Gastroesophageal sphincter (tissue), 4 donors: ENCODE results near the gene DIRAS1. TPM values are rescaled to one million over a fixed set of nuclear protein-coding genes. Genes with fewer than 3 reads are reported as not detected.
"Not testable (repeated sequence)": the region's sequence is repeated elsewhere in the genome, so short reads cannot be mapped to it uniquely, and the experiment has no call there.

ENCODE experiments used
- ATAC-seq: fragments of 150-250 bp; one replicate; pipeline ENCODE4 v1.9.1; 2016; ENCODE audit warnings: mild to moderate bottlenecking, moderate library complexity
- H3K27ac ChIP-seq, 4 donors: fragments of 200-600 bp; sonication (generic) in 3 of 4; 1 replicate in 3 of 4; 2 replicates in 1 of 4; pipeline ENCODE4 v1.5.1; 2016 to 2019
- H3K27me3 ChIP-seq: fragments of 200-600 bp; sonication (generic); one replicate; pipeline ENCODE4 v1.5.1; 2019
- H3K36me3 ChIP-seq, 2 donors: fragments of 200-600 bp; sonication (generic); one replicate each; pipeline ENCODE4 v1.5.1; 2019; ENCODE audit warnings: control low read depth in 1 of 2
- H3K4me1 ChIP-seq, 3 donors: fragments of 200-600 bp; sonication (generic); 1 replicate in 2 of 3; 2 replicates in 1 of 3; pipeline ENCODE4 v1.5.1; 2016 to 2019; ENCODE audit warnings: control low read depth in 2 of 3
- H3K4me3 ChIP-seq, 2 donors: fragments of 200-600 bp; sonication (generic); one replicate each; pipeline ENCODE4 v1.5.1; 2019; ENCODE audit warnings: mild to moderate bottlenecking in 1 of 2, moderate library complexity in 1 of 2
- H3K9me3 ChIP-seq, 3 donors: fragments of 200-600 bp; sonication (generic); one replicate each; pipeline ENCODE4 v1.5.1; 2017 to 2019; ENCODE audit warnings: control low read depth in 2 of 3
- EP300 ChIP-seq: sonication (generic); formaldehyde crosslinking; IDR thresholded peaks from one replicate; pipeline ENCODE4 v1.6.1; 2017; ENCODE audit warnings: antibody characterized with exemption, mild to moderate bottlenecking
- POLR2A ChIP-seq, 2 donors: fragments of 450-650 bp; IDR thresholded peaks; one replicate each; pipeline ENCODE4 v1.6.1; 2017; ENCODE audit warnings: antibody characterized with exemption in 2 of 2, mild to moderate bottlenecking in 2 of 2, moderate library complexity in 1 of 2
- POLR2AphosphoS5 ChIP-seq: sonication (generic); formaldehyde crosslinking; IDR thresholded peaks from one replicate; pipeline ENCODE4 v1.6.1; 2017; ENCODE audit warnings: antibody characterized with exemption
- WGBS, 2 donors: methylation state at CpG; one replicate each; pipeline ENCODE4 v1.1.5; 2018; ENCODE audit warnings: low coverage in 1 of 2; 5-methylcytosine and 5-hydroxymethylcytosine counted together
- total RNA-seq, 4 donors: library from RNA; depleted of rRNA; stranded (reverse); fragments of >200 nt; gene quantifications; one replicate each; pipeline ENCODE4 v1.1.0, GENCODE V29; 2016
- TF ChIP-seq, protein P1 (sequence below), 4 experiments: fragments of 200-600 bp in 2 of 4; fragments of 450-650 bp in 2 of 4; sonication (generic) in 1 of 4; IDR thresholded peaks; one replicate each; pipeline ENCODE4 v1.5.1; 2017 to 2019; ENCODE audit warnings: antibody characterized with exemption in 4 of 4, mild to moderate bottlenecking in 2 of 4, moderate library complexity in 2 of 4

Gene DIRAS1
- total RNA-seq, 4 donors from 2014 or later = 4.7 to 25.8 (median 11.7) TPM

DNA sequence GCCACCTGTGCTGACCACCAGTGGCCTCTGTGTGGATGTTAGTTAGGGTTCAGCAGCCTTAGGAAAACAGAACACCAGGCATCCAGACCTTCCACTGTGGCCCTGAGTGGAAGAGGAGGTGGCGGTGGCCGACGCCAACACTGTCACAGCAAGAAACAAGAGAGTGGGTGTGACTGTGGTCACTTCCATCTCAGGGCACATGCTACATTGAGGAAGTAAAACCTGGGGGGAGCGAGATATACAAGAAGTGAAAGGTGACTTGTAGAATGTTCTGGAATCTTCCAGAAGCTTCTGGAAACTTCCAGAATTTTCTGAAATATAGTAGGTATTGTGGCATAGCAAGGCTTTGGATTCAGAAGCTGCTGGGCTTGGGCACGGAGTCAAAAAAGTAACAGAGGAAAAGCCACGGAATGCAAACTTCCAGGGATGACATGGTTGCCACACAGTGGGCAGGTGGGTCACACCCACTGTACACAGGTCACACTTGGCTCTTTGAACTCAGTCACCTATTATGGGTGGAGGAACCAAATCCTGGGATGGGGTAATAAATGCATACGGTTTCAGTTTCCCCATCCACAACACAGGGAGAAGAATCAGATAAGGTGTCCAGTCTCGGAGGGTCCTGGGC lies 43.0 kb downstream of the DIRAS1 start:
- WGBS, 2 donors = 80 to 87% methylated on average over 6 to 8 of the region's 8 CpGs
- H3K4me1 ChIP-seq = peaks cover 0 to 35% (median 0%) of the 10 kb centered on the region in 3 donors
- peak overlapping the region in 1 of 4 donors; percentile 86 for H3K27ac ChIP-seq
- no peaks in the 10 kb centered on the region for H3K27me3 ChIP-seq
- TF ChIP-seq EP300 (no peak), POLR2A (IDR thresholded peaks at IDR 0.05) (no peak), POLR2AphosphoS5 (no peak)
- TF ChIP-seq, protein P1, sequence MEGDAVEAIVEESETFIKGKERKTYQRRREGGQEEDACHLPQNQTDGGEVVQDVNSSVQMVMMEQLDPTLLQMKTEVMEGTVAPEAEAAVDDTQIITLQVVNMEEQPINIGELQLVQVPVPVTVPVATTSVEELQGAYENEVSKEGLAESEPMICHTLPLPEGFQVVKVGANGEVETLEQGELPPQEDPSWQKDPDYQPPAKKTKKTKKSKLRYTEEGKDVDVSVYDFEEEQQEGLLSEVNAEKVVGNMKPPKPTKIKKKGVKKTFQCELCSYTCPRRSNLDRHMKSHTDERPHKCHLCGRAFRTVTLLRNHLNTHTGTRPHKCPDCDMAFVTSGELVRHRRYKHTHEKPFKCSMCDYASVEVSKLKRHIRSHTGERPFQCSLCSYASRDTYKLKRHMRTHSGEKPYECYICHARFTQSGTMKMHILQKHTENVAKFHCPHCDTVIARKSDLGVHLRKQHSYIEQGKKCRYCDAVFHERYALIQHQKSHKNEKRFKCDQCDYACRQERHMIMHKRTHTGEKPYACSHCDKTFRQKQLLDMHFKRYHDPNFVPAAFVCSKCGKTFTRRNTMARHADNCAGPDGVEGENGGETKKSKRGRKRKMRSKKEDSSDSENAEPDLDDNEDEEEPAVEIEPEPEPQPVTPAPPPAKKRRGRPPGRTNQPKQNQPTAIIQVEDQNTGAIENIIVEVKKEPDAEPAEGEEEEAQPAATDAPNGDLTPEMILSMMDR (IDR thresholded peaks at IDR 0.05) = no peak
- H3K4me3 ChIP-seq = no peak overlapping the region
- H3K9me3 ChIP-seq = no peaks in the 10 kb centered on the region
- H3K36me3 ChIP-seq = peaks cover 0 to 10% of the 10 kb centered on the region in 2 donors
- ATAC-seq = no peak

DNA sequence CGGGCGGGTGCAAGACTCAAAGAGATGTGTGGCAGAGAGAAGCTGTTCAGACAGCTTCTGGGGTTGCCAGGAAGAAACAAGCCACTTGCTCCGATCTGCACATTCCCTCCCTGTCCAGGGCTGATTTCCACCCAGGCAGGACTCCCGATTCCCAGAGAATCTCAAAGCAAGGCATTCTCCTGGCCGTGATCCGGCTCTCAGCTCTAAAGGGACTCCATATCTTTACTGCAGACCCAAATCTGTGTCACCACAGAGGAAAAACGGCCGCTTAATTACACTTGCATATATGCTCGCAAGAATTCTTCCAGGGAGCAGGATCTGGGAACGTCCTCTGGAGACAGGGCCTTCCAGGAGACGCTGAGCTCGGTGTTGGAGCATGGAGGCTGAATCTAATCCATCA lies 44.3 kb downstream of the DIRAS1 start:
- ATAC-seq = no peak
- Histone ChIP-seq H3K36me3 (peaks cover 0 to 7% of the 10 kb centered on the region in 2 donors), H3K4me3 (no peak overlapping the region)

DNA sequence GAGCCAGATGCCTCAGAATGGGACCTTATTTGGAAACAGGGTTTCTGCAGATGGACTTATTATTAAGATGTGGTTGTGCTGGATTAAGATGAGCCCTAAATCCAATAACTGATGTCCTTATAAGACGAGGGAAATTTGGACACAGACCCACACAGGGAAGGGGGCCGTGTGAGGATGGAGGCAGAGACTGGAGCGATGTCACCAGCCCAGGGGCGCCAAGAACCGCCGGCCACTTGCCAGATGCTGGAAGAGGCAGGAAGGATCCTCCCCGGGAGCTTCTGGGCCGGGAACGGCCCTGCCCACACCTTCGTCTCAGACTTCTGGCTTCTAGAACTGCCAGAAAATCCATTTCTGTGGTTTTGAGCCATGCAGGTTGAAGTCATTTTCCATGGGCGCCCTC lies 45.3 kb downstream of the DIRAS1 start:
- Histone ChIP-seq H3K27ac (peak overlapping the region in 3 of 4 donors; percentile 79 to 86 (median 83)), H3K4me3 (no peak overlapping the region), H3K36me3 (no peaks in the 10 kb centered on the region), H3K9me3 (no peaks in the 10 kb centered on the region), H3K4me1 (peaks cover 0 to 35% (median 0%) of the 10 kb centered on the region in 3 donors), H3K27me3 (no peaks in the 10 kb centered on the region)
- TF ChIP-seq, protein P1 (IDR thresholded peaks at IDR 0.05) = no peak
- TF ChIP-seq POLR2A (IDR thresholded peaks at IDR 0.05) = no peak
- TF ChIP-seq EP300 = no peak
- no peak for TF ChIP-seq POLR2AphosphoS5
- WGBS, 2 donors = 33% methylated on average over 10 of the region's 11 CpGs; no CpG with 5 or more reads in 1 of the 2 donors
- no peak for ATAC-seq

More for the DNA sequence above, 44.3 kb downstream of the DIRAS1 start:
- Histone ChIP-seq H3K27me3 (no peaks in the 10 kb centered on the region), H3K9me3 (no peaks in the 10 kb centered on the region), H3K4me1 (peaks cover 0 to 35% (median 0%) of the 10 kb centered on the region in 3 donors), H3K27ac (peak overlapping the region in 3 of 4 donors; percentile 79 to 86 (median 83))
- TF ChIP-seq EP300 = no peak
- no peak for TF ChIP-seq POLR2AphosphoS5
- TF ChIP-seq, protein P1 (IDR thresholded peaks at IDR 0.05) = no peak
- TF ChIP-seq POLR2A (IDR thresholded peaks at IDR 0.05) = no peak
- WGBS, 2 donors = 26 to 28% methylated on average over 2 to 7 of the region's 12 CpGs

DNA sequence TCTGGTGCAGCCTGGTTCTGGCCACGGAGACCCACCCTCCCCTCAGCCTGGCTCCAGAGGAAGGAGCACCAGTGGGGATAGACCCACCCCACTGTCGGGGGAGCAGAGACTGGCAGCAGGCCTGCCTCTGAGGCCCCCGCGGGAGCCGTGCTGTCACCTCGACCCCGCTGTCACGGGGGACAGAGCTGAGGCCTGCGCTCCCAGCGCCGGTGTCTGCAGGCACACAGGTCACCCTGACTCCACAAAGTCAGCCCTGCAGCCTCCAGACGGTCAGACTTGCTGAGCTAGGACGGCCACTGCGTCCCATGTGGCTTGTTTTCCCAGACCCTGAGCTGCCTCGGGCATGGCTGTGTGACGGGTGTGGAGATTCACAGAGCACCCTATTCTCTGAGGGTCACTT lies 51.0 kb downstream of the DIRAS1 start:
- ATAC-seq = no peak
- TF ChIP-seq POLR2A (IDR thresholded peaks at IDR 0.05) = no peak
- TF ChIP-seq, protein P1 (IDR thresholded peaks at IDR 0.05) = no peak
- no peak for TF ChIP-seq POLR2AphosphoS5
- no peak for TF ChIP-seq EP300
- Histone ChIP-seq H3K9me3 (no peaks in the 10 kb centered on the region), H3K27ac (no peak overlapping the region), H3K4me3 (no peak overlapping the region), H3K36me3 (no peaks in the 10 kb centered on the region), H3K27me3 (no peaks in the 10 kb centered on the region), H3K4me1 (peaks cover 0 to 10% (median 0%) of the 10 kb centered on the region in 3 donors)
- no CpG with 5 or more reads among the region's 16 CpGs for WGBS, 2 donors

DNA sequence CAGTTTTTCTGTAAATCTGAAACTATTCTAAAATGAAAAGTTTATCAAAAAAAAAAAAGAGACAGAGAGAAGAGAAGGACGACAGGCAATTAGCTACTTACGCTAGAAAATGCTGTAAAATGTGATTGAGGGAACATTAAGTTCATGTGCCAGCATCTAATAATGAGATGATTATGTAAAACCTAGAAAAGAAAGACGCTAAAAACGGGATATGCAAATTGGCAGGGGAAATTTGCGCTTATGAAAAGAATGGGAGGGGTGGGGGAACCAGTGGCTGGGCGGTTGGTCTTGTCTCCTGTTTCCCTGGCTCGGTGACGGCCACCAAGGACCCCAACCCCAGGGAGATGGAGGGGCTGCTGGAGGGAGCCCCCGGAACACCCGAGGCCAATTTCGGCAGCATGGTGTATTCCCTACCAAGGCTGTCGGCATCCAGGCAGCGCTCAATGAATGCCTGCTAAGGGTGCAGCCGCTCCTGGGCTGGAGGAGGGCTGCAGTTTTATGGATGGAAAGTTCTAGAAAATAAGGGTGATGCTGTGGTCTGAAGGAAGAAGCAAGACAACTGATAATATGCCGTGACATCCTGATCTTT lies 52.9 kb downstream of the DIRAS1 start:
- H3K36me3 ChIP-seq = no peaks in the 10 kb centered on the region
- no peak for ATAC-seq
- H3K9me3 ChIP-seq = no peaks in the 10 kb centered on the region
- H3K27ac ChIP-seq = no peak overlapping the region
- H3K4me3 ChIP-seq = no peak overlapping the region
- TF ChIP-seq EP300 = no peak
- TF ChIP-seq, protein P1 (IDR thresholded peaks at IDR 0.05) = no peak
- no peak for TF ChIP-seq POLR2A (IDR thresholded peaks at IDR 0.05)
- TF ChIP-seq POLR2AphosphoS5 = no peak
- no peaks in the 10 kb centered on the region for H3K27me3 ChIP-seq
- H3K4me1 ChIP-seq = no peaks in the 10 kb centered on the region
- WGBS, 2 donors = 66% methylated on average over 13 of the region's 15 CpGs; no CpG with 5 or more reads in 1 of the 2 donors

DNA sequence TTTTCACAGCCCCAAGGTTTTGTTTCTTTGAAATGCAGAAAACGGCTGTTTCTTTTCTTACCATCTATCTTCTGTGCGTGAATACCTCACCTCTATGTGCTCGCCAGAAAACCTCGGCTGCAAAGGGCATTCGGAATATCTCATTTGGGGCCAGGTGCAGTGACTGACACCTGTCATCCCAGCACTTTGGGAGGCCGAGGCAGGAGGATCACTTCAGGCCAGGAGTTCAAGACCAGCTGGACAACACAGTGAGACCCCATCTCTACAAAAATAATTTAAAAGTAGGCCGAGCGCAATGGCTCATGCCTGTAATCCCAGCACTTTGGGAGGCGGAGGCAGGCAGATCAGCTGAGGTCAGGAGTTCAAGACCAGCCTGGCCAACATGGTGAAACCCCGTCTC lies 53.8 kb downstream of the DIRAS1 start:
- H3K27ac ChIP-seq, ATAC-seq, H3K4me1 ChIP-seq, H3K36me3 ChIP-seq, H3K27me3 ChIP-seq, H3K9me3 ChIP-seq, H3K4me3 ChIP-seq: not testable (repeated sequence)
- 89 to 92% methylated on average over 6 to 8 of the region's 10 CpGs for WGBS, 2 donors
